HuH-7 (cell line): ENCODE results near the gene MYL5.
"Not testable (repeated sequence)": the region's sequence is repeated elsewhere in the genome, so short reads cannot be mapped to it uniquely, and the experiment has no call there.

Source experiments
- DNase-seq: peaks from one replicate; pipeline ENCODE4 v3.0.0; 2011; ENCODE audit warnings: low spot score

MYL5 gene

DNA sequence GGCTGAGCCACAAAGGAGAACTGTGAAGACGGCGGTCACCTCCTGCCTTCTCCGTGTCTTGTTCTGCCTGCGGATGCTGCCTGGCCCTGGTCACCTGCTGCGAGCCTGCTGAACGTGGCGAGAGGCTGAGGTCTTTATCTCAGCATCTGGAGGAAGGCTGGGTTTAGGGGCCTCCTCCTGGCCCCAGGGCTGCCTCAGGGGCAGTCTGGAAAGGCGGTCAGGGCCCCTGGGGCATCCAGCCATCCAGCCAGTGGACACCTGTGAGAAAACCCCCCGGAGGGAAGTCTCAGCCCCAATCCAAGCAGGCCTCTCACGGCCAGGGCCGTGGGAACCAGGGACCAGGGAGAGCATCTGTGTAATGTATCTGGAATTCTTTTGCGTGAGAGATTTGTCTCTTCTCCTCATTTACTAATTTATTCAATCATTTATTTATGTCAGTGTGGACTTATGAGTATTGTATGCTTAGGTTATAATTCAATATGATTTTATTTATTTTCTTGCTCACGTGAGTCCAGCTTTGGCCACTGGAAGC, 37.6 kb upstream of the MYL5 start:
- no peak for DNase-seq

DNA sequence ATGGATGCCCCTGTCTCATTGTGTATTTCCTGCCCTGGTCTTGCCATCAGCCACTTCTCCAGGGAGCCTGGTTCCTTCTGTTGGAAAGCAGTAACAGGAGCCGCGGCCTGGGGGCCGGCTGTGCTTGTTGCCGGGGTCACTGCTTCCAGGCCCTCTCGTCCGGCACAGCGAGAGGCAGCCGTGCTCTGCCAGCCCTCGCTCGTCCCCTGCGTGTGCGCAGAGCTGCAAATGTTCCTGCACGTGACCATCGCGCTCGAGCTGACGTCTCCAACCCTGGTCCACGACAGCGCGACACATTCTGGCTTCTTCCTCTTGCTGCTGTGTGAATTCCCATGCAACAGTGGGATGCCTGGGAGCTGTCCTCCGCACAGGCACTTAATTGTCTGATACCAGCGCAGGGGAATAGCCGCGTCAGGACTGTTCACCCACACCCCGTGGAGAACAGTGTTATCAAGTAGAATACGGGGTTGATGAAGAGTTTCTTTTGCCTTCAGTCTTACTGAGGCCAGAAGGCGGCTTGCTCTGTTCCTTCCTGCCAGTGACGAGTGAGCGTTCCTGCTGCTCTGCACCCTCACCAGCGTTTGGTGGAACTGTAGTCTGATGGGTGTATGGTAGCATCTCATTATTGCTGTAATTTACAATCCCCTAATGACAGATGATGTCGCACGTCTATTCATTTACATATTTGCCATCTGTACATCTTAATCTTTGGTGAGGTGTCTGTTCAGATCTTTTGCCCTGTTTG, 36.6 kb upstream of the MYL5 start:
- no peak for DNase-seq

DNA sequence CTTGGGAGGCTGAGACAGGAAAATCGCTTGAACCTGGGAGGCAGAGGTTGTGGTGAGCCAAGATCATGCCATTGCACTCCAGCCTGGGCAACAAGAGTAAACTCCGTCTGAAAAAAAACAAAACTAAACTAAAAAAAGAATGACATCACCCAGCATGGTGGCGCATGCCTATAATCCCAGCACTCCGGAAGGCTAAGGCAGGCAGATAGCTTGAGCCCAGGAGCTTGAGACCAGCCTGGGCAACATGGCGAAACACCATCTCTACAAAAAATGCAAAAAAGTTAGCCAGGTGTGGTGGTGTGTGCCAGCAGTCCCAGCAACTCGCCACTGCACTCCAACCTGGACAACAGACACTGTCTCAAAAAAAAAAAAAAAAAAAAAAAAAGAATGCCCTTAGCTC, 32.0 kb upstream of the MYL5 start:
- DNase-seq: not testable (repeated sequence)

DNA sequence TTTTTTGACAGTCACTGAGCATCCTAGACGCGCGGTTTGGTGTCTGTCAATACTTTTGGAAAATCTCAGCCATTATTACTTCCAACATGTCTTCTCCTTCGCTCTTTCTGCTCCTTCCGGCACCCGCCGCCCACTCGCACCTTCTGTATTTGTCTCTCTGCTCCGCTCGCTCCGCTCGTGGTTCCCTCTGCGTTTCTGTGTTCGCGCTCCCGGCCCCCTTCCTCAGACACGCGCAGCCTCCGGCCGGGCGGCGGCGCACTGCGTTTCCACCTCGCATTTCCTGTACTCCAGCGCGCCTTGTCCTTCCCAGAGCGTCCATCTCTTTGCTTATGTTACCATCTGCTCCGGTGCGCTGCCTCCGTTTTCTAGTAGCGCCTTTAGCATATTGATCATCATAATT, 27.9 kb upstream of the MYL5 start:
- DNase-seq: peak; percentile 66

DNA sequence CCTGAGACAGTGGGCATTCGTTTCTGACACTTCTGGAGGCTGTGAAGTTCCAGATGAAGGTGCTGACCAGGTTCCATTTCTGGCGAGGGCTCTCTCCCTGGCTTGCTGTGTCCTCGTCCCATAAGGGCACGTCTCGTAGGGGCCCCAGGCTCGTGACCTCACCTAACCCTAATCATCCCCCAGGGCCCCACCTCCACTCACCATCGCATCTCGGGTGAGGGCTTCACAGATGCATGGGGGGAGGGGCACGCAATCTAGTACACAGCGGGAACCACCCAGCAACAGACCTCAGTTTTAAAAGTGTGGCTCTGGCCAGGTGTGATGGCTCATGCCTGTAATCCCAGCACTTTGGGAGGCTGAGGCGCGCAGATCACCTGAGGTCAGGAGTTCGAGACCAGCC, 26.9 kb upstream of the MYL5 start:
- no peak for DNase-seq

DNA sequence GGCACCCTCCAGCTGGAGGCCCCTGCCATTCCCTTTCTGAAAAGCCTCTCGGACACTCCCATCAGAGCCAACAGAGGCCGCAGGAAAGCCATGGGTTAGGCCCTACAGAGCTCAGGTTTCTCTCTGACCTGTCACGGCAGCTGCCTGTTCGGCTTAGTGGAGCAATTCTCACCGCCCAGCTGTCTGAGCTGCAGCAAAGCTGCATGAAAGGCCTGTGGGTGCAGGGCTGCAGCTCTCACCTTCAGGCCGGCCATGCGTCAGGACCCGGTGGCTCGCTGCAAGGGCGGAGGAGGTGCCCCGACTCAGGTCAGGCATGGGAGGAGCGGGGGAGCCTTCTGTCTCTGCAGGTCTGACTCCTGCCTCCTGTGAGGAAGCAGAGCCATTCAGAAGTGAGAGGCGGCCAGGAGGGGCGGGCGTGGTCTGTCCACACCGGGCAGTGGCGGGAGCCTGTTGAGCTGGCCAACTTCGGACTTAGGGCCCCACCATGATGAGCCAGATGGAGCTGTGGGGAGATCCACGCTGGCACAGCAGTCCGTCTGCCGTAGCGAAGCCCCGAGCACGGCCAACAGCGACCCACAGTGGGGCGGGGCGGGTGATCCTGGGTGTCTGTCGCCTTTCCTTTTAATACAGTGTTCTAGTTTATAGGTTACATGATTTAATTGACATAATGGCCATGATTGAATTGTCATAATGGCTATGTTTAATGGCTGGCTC, 25.6 kb upstream of the MYL5 start:
- no peak for DNase-seq

DNA sequence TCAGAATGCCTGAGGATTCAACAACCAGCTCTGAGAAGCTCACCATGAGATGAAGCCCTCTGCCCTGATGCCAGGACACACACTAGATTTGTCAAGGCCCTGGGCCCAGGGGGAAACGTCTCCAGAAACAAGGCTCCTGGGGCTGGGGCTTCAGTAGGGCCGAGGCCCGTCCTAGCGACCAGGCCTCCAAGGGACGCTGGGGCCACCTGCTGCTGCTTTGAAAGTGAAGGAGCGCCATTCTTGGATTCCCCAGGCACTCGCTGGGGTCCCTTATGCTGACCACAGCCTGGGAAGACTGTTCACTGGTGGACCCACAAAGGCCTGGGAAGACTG, 25.1 kb upstream of the MYL5 start:
- DNase-seq: no peak

DNA sequence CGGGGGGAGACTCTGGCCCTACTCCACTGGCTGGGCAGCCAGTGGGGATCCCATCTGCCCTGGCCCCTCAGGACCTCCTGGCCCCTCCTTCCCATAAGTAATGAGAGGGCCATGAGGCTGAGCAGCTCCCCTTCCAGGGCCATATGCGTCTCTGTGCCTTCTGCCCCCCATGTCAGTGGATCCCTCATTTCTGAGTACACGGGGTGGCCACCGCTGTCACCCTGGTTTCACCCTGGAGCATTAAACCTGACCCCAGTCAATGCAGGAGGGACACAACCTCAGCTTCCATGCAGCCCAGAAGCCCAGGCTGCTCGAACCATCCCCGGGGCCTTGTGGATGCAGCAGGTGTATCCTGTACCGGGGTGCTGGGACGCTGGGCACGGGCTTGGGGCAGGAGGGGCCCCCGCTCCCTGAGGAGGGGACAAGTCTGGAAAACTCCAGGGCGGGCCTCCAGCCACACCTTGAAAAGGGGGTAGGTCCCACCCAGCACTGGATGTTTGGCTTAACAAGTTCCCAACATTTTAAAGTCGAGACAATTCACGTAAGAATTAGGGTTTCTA, 24.5 kb upstream of the MYL5 start:
- no peak for DNase-seq

DNA sequence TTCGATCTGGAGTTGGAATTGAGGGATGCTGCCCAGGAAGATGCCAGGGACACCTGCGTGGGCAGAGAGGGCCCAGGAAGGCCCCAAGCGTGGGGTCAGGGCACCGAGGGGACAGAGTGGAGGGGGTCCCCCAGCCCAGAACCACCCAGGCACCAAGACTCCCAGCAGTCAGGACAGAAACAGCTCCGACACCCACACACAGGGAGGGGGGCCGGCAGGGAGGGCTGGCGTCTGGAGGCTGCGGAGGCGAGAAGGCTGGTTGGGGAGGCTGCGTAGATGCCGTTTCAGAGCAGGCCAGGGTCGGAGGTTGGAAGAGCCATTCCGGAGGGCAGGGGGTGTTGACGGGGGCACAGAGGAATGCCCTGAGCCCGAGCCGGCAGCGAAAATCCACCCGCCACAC, 23.9 kb upstream of the MYL5 start:
- DNase-seq: no peak

DNA sequence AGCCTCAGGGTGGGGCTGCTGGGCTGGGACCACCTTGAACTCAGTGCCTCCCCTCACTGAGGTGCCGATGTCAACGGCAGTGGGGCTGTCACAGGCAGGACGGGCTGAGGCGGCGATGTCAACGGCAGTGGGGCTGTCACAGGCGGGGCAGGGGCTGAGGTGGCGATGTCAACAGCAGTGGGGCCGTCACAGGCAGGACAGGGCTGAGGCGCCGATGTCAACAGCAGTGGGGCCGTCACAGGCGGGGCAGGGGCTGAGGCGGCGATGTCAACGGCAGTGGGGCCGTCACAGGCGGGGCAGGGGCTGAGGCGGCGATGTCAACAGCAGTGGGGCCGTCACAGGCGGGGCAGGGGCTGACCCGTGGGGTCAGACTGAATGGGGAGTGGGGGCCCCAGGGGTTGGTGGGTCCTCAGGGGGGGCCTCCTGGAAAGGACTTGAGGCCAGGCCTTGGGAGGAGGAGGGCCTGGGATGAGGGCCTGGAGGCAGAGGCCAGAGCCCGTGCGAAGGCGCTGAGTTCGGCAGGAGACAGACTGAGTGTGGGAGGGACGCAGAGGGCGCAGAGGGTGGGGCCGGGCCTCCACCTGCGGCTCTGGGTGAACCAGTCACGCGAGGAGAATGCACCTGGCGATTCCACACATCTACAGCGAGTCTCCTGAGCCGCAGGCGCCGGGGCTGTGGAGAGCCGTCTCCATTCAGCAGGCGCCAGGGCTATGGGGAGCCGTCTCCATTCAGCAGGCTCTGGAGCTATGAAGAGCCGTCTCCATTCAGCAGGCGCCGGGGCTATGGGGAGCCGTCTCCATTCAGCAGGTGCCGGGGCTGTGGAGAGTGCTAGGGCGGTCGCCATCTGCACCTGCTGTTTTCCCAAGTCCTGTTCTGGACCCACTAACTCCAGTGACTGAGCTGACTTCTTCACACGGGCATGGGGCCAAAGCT, 23.1 kb upstream of the MYL5 start:
- DNase-seq: no peak

DNA sequence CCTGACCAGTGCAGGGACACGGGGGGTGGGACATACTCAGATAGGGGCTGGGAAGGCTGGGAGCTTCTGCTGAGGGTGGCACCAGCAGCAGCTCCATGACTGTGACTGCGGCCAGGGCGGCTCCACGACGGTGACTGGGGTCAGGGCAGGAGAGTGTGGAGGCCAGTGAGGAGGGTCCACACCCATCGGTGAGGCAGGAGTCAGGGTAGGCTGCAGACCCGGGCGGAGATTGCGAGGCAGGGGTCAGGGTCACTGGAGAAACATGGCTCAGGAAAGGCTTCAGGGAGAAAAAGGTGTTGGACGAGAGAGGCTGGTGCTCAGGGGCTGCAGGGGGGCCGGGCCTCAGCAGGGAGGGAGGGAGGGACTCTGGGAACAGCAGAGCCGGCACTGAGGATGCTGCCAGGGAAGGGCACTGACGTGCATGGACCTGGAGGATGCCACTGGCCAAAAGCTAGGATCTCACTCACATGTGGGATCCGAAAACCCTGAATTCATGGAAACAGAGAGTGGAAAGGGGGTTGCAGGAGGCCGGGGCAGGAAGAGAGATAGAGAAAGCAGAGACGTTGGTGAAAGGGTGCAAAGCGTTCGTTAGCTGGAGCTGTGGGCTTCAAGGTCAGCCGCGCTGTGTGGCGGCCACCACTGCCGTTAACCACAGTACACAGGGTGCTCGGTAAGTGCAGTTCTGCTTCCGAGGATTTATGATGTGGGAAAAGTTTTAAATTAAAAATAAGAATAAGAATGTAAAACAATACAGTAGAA, 22.3 kb upstream of the MYL5 start:
- DNase-seq: no peak

DNA sequence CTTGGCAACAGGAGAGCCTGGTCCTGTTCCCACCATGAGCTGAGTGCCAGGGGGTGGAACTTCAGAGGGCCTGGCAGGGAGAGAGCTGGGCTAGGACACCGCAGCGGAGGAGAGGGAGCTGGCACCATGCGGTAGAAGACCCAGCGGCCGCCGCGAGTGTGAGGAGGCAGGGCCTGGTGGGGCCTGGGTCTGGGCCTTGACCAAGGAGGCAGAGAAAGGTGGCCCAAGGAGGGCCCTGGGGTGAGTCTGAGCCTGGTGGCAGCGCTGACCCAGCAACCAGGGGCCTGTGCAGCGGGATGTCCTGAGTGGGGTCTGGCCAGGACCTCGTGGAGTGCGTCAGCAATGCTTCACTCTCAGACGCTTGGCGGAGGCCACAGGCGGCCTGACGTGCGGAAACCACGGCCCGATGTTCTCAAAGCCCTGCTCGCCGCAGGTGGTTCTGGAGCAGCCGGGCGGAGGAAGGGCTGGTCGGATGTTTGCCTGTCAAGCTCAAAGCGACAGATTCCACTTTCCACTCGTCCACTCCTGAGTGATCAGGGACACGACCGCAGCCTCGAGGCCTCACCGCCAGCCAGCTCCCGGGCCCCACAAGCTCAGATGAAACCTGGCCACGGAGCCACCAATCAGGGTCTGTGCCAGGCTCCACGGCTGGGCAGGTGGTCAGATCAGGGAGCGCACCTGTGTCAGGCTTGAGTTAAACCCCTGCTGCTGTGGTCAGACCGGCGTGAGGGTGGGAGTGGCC, 21.1 kb upstream of the MYL5 start:
- no peak for DNase-seq

DNA sequence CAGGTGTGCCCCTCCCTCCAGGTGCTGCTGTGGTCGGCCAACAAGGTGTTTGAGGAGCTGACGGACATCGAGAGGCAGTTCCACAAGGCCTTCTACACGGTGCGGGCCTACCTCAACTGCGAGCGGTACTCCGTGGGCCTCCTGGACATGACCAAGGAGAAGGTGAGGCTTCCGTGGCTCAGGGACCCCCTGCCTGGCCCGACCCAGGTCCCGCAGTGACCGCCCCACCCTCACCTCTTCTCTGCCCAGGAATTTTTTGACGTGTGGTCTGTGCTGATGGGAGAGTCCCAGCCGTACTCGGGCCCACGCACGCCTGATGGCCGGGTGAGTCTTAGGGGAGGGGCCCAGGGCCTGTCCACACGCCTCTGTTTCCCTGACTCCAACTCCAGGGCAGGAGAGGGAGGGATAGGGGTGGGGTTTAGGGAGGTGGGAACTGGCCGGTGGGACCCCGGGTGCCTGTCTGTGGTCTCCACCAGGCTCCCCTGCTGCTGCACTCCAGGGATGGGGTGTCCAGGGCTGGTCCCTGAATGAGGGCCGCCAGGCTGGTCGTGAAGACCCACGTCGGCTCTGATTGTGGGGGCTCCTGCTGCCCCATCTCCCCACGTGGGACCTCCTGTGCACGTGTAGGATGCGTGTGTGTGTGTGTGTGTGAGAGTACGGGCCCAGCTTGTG, 20.4 kb upstream of the MYL5 start:
- no peak for DNase-seq

DNA sequence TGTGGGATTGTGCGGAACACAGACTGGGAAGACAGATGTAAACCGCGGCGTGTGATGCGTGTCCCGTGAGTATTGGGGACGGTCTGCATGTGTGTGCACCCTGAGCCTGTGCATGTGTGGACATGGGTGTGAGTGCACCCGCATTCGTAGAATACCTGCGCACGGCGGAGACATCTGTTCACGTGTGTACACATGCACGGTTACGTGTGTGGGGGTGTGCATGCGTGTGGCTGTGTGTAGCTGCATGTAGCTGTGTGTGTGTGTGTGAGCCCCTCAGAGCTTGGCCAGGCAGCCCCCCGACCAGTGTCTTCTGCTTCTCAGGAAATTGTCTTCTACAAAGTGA, 19.9 kb upstream of the MYL5 start:
- DNase-seq: no peak

DNA sequence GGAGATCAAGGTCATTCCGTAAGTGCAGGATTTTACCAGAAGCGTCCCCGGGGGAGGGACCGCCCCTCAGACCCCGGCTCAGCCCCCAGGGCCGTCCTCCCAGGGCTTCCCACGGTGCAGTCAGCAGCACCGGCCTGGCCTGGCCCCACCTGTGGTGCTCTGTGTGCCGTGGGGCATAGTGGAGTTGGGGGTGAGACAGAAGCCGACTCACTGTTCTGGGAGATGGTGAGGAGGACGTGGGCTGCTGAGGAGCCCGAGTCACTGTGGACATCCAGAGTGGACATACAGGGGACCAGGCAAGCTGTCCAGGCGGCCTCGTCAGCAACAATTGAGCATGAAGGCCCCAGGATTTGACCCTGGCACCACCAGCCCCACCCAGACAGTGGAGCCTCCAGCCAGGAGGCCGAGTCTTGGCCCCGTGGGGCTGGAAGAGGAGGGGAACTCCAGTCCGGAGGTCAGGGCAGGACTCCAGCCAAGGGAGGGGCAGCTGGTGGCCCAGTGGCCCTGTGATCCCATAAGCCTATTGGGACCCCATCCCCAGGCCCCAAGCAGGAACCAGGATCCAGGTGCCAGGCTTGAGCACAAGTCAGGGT, 19.4 kb upstream of the MYL5 start:
- no peak for DNase-seq

DNA sequence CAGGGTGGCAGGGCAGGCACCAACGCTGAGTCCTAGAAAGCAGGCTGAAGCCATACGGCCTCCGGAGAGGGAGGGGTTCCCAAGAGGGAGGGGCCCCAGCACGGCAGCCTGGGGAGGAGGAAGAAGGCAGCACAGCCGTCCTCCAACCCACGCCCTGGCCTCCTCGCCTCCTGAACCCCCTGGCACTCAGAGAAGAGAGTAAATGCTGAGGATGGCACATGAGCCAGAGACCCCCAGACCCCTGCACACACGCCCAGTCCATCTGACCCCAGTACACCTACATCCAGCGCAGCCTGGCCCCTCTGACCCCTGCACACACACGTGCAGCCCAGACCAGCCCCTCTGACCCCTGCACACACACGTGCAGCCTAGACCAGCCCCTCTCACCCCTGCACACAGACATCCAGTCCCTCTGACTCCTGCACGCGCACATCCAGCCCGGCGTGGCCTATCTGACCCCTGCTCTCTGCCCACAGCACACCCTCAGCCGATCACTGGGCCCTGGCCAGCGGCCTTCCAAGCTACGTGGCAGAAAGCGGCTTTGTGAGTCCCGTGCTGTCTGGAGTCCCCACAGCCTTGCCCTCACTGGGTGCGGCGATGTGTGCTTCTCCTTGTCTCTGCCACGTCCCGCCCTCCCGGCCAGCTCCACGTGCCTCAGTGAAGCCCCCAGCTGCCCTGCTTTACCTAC, 18.7 kb upstream of the MYL5 start:
- no peak for DNase-seq

DNA sequence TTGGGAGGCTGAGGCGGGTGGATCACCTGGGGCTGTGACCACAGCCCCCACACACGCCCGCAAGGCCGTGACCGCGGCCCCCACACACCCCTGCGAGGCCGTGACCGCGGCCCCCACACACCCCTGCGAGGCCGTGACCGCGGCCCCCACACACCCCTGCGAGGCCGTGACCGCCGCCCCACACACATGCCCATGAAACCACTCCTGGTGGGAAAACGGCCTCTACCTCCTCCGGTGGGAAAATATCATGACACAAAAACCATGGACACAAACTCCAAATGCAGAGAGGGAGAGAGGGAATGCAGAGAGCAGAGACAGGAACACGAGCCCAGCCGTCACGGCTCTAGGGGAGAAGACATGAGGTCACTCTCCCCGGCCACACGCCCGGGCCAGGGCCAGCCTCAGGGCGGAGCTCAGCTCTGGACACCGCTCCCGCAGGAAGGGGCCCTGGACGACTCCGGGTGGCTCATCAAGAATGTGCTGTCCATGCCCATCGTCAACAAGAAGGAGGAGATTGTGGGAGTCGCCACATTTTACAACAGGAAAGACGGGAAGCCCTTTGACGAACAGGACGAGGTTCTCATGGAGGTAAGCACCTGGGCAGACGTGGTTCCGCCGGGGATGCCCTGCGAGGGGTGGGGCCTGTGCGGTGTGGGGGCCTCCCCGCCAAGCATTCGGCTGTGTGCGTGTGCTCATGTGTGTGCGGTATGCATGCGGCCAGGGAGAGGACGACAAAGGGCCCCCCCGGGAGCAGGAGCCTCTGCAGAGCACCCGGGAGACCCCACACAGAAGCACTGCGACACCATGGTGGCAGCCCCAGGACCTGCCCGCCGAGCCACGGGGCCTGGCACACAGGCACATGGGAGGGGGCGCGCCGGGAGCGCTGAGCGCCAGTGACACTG, 17.7 kb upstream of the MYL5 start:
- DNase-seq: no peak

DNA sequence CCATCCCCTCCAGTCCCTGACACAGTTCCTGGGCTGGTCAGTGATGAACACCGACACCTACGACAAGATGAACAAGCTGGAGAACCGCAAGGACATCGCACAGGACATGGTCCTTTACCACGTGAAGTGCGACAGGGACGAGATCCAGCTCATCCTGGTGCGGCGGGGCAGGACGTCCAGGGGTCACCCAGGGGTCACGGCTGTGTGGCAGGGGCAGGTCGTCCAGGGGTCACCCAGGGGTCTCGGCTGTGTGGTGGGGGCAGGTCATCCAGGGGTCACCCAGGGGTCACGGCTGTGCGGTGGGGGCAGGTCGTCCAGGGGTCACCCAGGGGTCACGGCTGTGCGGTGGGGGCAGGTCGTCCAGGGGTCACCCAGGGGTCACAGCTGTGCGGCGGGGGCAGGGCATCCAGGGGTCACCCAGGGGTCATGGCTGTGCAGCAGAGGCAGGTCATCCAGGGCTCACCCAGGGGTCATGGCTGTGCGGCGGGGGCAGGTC, 17.0 kb upstream of the MYL5 start:
- DNase-seq: no peak
